ENCODE data around the gene AADAC.

- TF ChIP-seq CTCF (IDR thresholded peaks at IDR 0.05) = no peak
- TF ChIP-seq POLR2A (IDR thresholded peaks at IDR 0.05) = no peak
Observed at GRCh38 chr3:151772825-151773480, 41.0 kb upstream of the AADAC start.
